ACC112 (cell line): ENCODE measurements around the gene ABL1.

Experiments used
- H2AFZ ChIP-seq: fragments of 200-600 bp; sonication (generic); one replicate; pipeline ENCODE4 v1.6.0; 2017; ENCODE audit warnings: antibody characterized with exemption, low read length; ENCODE audit not compliant: unreplicated experiment
- H3K27ac ChIP-seq: fragments of 200-600 bp; sonication (generic); 2 replicates; pipeline ENCODE4 v1.5.1; 2014; ENCODE audit warnings: low read depth, mild to moderate bottlenecking, antibody characterized with exemption, low read length, moderate library complexity
- H3K27me3 ChIP-seq: fragments of 200-600 bp; sonication (generic); 2 replicates; pipeline ENCODE4 v1.6.1; 2014; ENCODE audit warnings: mild to moderate bottlenecking, antibody characterized with exemption, low read length, moderate library complexity, mixed read lengths; ENCODE audit not compliant: insufficient read depth
- H3K36me3 ChIP-seq: fragments of 200-600 bp; sonication (generic); 2 replicates; pipeline ENCODE4 v1.6.1; 2016; ENCODE audit warnings: mild to moderate bottlenecking, antibody characterized with exemption, low read length, moderate library complexity, mixed read lengths; ENCODE audit not compliant: insufficient read depth
- H3K4me1 ChIP-seq: fragments of 200-600 bp; sonication (generic); one replicate; pipeline ENCODE4 v1.6.1; 2016; ENCODE audit warnings: low read length, mixed read lengths; ENCODE audit not compliant: insufficient read depth, unreplicated experiment, control insufficient read depth
- H3K4me3 ChIP-seq: fragments of 200-600 bp; sonication (generic); 2 replicates; pipeline ENCODE4 v1.5.1; 2014; ENCODE audit warnings: mild to moderate bottlenecking, low read depth, low read length
- H3K79me2 ChIP-seq: fragments of 200-600 bp; sonication (generic); one replicate; pipeline ENCODE4 v1.6.0; 2016; ENCODE audit warnings: low read length; ENCODE audit not compliant: control insufficient read depth, unreplicated experiment, insufficient read depth

ABL1 gene

DNA sequence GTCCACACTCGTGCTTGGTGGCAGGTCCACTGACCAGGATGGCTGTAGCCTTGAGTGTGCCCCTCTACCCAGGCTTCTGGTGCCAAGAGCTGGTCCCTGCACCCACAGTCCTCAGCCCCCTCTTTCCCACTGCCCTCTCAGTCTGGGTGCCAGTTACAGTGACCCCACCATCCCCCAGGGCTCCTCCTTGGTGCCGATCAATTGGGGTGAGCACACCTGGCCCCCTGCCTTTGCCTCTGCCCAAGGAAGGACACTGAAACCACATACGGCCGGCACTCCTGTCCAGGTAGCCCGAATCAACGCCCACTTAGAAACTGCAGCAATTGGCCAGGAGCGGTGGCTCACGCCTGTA lies 80.0 kb downstream of the ABL1 start:
- no peaks in the 10 kb centered on the region for H3K79me2 ChIP-seq
- H3K27me3 ChIP-seq: 0 out of 2 replicates have a peak, but pooled peaks cover 5% of the 10 kb centered on the region
- H3K27ac ChIP-seq: no peak overlapping the region
- H2AFZ ChIP-seq: no peak overlapping the region
- no peaks in the 10 kb centered on the region for H3K36me3 ChIP-seq
- H3K4me3 ChIP-seq: no peak overlapping the region
- peaks cover 6% of the 10 kb centered on the region for H3K4me1 ChIP-seq

DNA sequence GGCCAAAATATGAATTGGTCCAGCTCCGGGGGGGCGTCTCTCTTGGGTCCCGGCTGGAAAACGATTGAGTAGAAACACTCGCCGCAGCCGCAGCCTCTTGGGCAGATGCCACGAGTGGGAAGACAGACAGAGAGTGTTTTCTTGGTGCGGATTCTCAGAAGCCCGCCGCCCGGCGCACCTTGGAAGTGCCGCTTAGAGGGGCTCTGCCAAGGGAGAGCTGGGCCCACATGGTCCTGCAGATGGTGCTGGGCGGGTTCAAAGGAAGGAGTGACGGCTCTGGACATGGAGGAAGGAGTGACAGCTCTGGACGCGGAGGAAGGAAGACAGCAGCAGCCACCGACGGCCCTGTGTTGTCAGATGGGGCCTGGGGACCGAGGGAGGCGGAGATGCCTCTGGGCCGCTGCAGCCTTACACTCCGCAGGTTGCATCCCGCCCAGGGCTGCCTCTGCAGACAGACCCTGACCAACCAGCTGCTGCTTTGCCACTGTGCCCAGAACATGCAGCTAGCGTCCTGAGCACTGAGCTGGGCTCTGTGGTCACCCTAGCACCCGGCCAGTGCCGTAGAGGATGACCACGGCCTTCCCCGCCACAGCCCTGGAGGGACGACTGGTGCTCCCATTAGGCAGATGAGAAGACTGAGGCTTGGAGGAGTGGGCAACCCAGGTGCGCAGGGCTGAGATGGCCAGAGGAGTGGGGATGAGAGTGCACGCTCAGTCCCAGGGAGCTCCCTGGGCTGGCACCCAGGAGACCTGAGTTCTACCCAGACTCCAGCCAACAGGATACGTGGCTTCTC lies 82.3 kb downstream of the ABL1 start:
- Histone ChIP-seq H3K36me3 (no peaks in the 10 kb centered on the region), H3K27ac (no peak overlapping the region), H3K27me3 (0 out of 2 replicates have a peak, but pooled peaks cover 5% of the 10 kb centered on the region), H3K4me1 (peaks cover 6% of the 10 kb centered on the region), H3K79me2 (no peaks in the 10 kb centered on the region), H2AFZ (no peak overlapping the region), H3K4me3 (no peak overlapping the region)

GRCh38 chr9:130918101-130918825 lies 83.2 kb downstream of the ABL1 start:
- Histone ChIP-seq H3K79me2 (no peaks in the 10 kb centered on the region), H3K4me1 (no peaks in the 10 kb centered on the region), H3K36me3 (no peaks in the 10 kb centered on the region), H3K27me3 (0 out of 2 replicates have a peak, but pooled peaks cover 9% of the 10 kb centered on the region), H3K27ac (no peak overlapping the region), H3K4me3 (no peak overlapping the region), H2AFZ (no peak overlapping the region)

GRCh38 chr9:130918826-130919558 lies 83.9 kb downstream of the ABL1 start:
- Histone ChIP-seq H3K4me3 (no peak overlapping the region), H3K27ac (no peak overlapping the region), H2AFZ (no peak overlapping the region), H3K79me2 (no peaks in the 10 kb centered on the region), H3K36me3 (no peaks in the 10 kb centered on the region), H3K4me1 (no peaks in the 10 kb centered on the region), H3K27me3 (0 out of 2 replicates have a peak, but pooled peaks cover 9% of the 10 kb centered on the region)

- H3K4me1 ChIP-seq: no peaks in the 10 kb centered on the region
- H3K27ac ChIP-seq: no peak overlapping the region
- 0 out of 2 replicates have a peak, but pooled peaks cover 9% of the 10 kb centered on the region for H3K27me3 ChIP-seq
- no peaks in the 10 kb centered on the region for H3K36me3 ChIP-seq
- H3K79me2 ChIP-seq: no peaks in the 10 kb centered on the region
- H3K4me3 ChIP-seq: no peak overlapping the region
- no peak overlapping the region for H2AFZ ChIP-seq
Observed at GRCh38 chr9:130919559-130920145, 84.6 kb downstream of the ABL1 start.

DNA sequence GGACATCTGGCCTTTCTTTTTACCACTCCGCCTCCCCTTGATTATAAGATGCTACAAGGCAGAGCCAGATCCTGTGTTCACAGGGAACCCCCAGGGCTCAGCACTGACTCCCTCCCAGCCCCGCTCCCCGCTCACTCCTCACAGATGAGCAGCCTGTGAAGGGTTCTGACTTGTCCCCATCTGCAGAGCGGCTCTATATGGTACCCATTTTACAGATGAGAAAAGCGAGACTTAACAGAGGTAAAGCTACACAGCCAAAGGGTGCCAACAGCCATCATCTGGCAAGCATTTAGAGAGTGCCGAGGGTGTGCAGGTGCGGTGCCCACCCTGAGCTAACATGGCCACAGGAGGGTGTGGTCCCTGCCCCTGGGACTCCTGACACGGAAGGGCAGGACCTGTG lies 85.2 kb downstream of the ABL1 start:
- Histone ChIP-seq H2AFZ (no peak overlapping the region), H3K27ac (no peak overlapping the region), H3K4me1 (no peaks in the 10 kb centered on the region), H3K36me3 (no peaks in the 10 kb centered on the region), H3K79me2 (no peaks in the 10 kb centered on the region), H3K4me3 (no peak overlapping the region), H3K27me3 (0 out of 2 replicates have a peak, but pooled peaks cover 9% of the 10 kb centered on the region)

DNA sequence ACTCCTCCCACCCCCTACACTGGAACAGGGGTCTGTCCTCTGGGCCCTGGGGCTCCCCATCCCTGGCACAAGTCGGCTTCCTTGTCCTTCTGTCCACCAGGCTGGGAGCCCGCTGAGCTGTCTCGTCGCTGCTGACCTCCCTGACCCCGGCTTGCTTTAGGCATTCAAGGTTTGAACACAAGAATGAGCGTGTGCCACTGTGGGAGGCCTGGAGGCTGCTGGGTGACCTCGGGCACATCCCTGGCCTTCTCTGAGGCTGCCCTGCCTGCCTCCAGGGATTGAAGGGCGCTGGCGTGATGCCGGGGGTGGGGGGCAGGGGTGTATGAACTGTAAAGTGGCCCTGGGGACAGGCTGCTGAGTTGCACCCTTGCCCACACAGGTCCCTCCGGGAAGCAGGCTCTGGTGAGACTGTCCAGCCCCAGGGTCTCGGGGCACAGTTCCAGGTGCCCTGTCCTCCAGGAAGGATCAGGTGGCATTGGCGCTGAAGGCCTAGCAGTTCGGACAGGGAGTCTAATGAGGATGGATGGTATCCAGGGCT lies 85.8 kb downstream of the ABL1 start:
- H3K36me3 ChIP-seq: no peaks in the 10 kb centered on the region
- no peak overlapping the region for H3K4me3 ChIP-seq
- H2AFZ ChIP-seq: no peak overlapping the region
- H3K4me1 ChIP-seq: no peaks in the 10 kb centered on the region
- H3K79me2 ChIP-seq: no peaks in the 10 kb centered on the region
- H3K27me3 ChIP-seq: 0 out of 2 replicates have a peak, but pooled peaks cover 9% of the 10 kb centered on the region
- no peak overlapping the region for H3K27ac ChIP-seq

- Histone ChIP-seq H3K4me1 (no peaks in the 10 kb centered on the region), H3K79me2 (no peaks in the 10 kb centered on the region), H3K27me3 (0 out of 2 replicates have a peak, but pooled peaks cover 9% of the 10 kb centered on the region), H3K27ac (no peak overlapping the region), H3K4me3 (no peak overlapping the region), H3K36me3 (no peaks in the 10 kb centered on the region), H2AFZ (no peak overlapping the region)
Observed at GRCh38 chr9:130921300-130921988, 86.4 kb downstream of the ABL1 start.

DNA sequence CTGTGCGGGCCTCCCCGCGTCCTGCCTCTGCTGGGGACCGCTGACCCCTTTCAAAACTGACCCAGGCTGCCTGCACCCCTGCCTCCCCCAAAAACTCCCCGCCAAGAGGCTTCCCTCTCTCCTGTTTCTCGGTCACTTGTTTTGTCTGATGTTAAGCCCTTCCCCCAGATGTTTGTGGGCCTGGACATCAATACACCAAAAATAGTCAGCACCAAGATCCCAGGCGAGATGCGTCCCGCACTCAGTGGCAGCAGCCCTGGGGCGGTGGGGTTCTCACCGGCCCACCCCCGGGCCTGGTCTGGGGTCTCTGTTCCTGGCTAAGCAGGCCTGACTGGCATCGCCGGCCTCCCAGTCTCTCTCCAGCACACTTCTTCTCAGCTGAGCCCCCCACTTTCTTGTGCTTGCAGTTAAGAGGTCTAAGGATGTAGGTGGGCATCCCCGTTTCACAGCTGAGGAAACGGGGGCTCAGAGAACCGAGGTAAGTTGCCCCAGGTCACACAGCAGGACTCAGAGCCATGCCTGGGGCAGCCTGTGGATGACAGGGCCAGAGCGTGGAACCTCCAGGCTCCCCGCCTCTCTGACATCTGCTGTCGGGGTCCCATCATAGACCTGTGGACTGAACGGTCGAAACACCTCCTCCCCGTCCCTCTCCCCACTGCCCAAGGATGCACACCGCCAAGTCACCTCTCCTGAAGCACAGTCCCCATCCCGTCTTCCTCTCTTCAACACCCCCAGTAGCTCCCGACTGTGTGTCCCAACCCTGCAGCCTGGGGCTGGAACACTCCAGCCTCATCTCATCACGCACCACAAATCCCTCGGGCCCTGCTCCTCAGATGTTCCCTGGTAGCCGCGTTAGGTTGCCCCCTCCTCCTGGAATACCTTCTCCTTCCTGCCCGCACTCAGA lies 87.2 kb downstream of the ABL1 start:
- Histone ChIP-seq H3K79me2 (no peaks in the 10 kb centered on the region), H3K27ac (no peak overlapping the region), H3K4me1 (no peaks in the 10 kb centered on the region), H3K27me3 (0 out of 2 replicates have a peak, but pooled peaks cover 9% of the 10 kb centered on the region), H3K4me3 (no peak overlapping the region), H2AFZ (no peak overlapping the region), H3K36me3 (no peaks in the 10 kb centered on the region)
